Central memory CD8-positive, alpha-beta T cell (primary cell): ENCODE results near the gene CNNM4.

ENCODE experiments used
- ATAC-seq: fragments of 150-1000 bp; cut with Tn5 transposase; replicated peaks from 2 replicates; pipeline ENCODE4 v1.10.0; 2022; ENCODE audit warnings: mild to moderate bottlenecking, moderate FRiP score, moderate number of reproducible peaks; ENCODE audit not compliant: poor library complexity, severe bottlenecking; ENCODE audit errors: extremely low read depth
- DNase-seq, 2 donors: peaks; one replicate each; pipeline ENCODE4 v3.0.0; 2021; ENCODE audit warnings: low spot score in 2 of 2
- H3K27ac Mint-ChIP-seq: one replicate; pipeline ENCODE4 v1.8.0; 2022; ENCODE audit warnings: low read depth, mild to moderate bottlenecking, moderate library complexity, mixed read lengths
- H3K27me3 Mint-ChIP-seq: one replicate; pipeline ENCODE4 v1.8.0; 2022; ENCODE audit warnings: mixed read lengths
- H3K36me3 Mint-ChIP-seq: one replicate; pipeline ENCODE4 v1.8.0; 2022; ENCODE audit warnings: mild to moderate bottlenecking, moderate library complexity, mixed read lengths; ENCODE audit not compliant: insufficient read depth
- H3K4me1 Mint-ChIP-seq: one replicate; pipeline ENCODE4 v1.8.0; 2022; ENCODE audit warnings: mixed read lengths
- H3K4me3 Mint-ChIP-seq: one replicate; pipeline ENCODE4 v1.8.0; 2022; ENCODE audit warnings: mild to moderate bottlenecking, moderate library complexity, mixed read lengths
- H3K9me3 Mint-ChIP-seq: one replicate; pipeline ENCODE4 v1.8.0; 2022; ENCODE audit warnings: mixed read lengths

Gene CNNM4

DNA sequence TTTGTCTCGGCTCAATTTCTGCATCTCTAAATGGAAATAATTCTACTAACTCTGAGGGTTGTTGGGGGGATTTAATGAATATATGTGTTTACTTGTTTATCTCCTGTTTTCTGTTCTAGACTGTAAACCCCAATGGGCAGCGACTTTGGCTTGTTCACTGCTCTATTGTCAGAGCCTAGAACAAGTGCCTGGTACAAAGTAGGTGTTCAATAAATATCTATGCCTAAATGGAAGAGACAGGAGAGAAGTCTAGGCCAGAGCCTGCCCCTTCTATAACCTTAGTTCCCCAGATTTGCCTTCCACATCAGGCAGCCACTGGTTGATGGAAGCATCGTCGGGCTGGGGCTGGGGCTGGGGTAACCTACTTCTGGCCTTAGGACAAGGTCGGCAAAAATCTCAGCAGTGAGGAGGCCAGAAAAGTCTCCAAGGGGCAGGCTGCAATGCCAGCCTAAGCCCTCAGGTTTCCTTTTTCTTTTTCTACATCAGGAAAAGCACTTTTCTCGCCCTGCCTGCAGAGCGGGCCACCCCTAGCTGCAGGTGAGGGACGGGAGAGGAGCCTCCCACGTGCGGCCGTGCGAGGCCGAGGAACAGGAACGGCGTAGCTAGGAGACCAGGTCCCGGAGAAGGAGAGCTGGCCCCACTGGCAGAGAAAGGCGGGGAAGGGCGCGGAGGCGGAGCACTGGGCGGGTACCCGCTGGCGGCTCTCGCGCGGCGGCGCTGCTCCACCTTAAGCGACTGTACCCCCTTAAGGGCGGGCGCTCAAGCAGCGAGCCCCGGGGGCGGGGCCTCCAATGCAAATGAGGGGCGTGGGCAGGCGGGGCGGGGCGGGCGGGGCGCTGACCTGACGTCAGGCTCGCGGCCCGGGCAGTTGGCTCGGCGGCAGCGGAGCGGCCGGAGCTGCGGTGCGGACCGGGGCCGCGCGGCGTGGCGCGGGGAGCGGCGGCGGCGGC is at the start of gene CNNM4:
CNNM4 (plus strand) TSS at position 867 of the 950 bp plus-strand sequence. CDS start 98 bp downstream, outside the sequence.
- Mint-ChIP-seq H3K27me3 (no peaks in the 10 kb centered on the region), H3K4me1 (peaks cover 56% of the 10 kb centered on the region), H3K27ac (peak within 1 kb of the TSS; percentile 76), H3K9me3 (no peaks in the 10 kb centered on the region), H3K4me3 (peak within 1 kb of the TSS; percentile 82), H3K36me3 (peaks cover 3% of the 10 kb centered on the region)
- ATAC-seq: peak; percentile 97
- peak; percentile 75 to 82 for DNase-seq

- DNase-seq: no peak
- Mint-ChIP-seq H3K9me3 (no peaks in the 10 kb centered on the region), H3K27ac (no peak overlapping the region), H3K36me3 (peaks cover 28% of the 10 kb centered on the region), H3K27me3 (no peaks in the 10 kb centered on the region), H3K4me3 (no peak overlapping the region), H3K4me1 (no peaks in the 10 kb centered on the region)
- ATAC-seq: no peak
Measured at GRCh38 chr2:96710985-96711384, 49.7 kb upstream of the CNNM4 start.

DNA sequence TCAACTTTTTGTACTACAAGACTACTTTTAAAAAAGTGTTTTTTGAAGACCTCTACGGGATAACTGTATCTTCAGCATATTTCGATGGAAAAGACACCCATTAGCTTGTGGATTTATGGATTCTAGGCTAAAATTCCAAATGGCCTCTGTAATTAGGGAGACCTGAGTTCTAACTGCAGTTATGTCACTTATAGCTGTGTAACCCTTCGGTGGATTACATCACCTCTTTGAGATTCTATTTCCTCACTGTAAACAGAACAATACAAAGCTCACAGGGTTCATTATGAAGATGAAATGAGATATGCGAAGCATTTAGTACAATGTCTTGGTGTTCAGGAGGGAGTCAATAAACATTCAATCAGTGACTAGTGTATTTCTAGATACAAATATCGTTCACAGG is 45.0 kb upstream of the CNNM4 start:
- no peak overlapping the region for H3K27ac Mint-ChIP-seq

DNA sequence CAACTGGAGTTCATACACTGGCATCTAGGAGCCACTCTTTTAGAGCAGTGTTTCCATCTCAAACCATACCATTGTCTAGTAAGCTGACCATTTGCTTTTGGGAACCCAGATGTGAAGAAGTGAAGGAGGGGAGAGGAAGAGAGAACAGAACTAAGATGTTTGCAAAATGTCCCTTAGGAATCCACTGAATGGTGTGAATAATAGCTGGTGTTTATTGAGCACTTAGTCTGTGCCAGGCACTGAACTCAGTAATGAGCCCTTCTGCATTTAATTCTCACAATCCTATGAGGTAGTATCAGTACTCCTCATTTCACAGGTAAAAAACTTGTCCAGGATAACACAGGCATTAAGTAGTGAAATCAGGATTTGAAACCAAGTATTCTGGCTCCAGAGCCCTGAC is 44.3 kb upstream of the CNNM4 start:
- H3K4me1 Mint-ChIP-seq: peaks cover 5% of the 10 kb centered on the region
- ATAC-seq (no peak), DNase-seq (no peak)
- H3K4me3 Mint-ChIP-seq: no peak overlapping the region
- peaks cover 10% of the 10 kb centered on the region for H3K36me3 Mint-ChIP-seq
- H3K9me3 Mint-ChIP-seq: no peaks in the 10 kb centered on the region
- H3K27me3 Mint-ChIP-seq: no peaks in the 10 kb centered on the region
- peak overlapping the region; percentile 38 for H3K27ac Mint-ChIP-seq

More for the DNA sequence above, 45.0 kb upstream of the CNNM4 start:
- H3K4me3 Mint-ChIP-seq: no peak overlapping the region
- H3K36me3 Mint-ChIP-seq: peaks cover 10% of the 10 kb centered on the region
- H3K27me3 Mint-ChIP-seq: no peaks in the 10 kb centered on the region
- H3K9me3 Mint-ChIP-seq: no peaks in the 10 kb centered on the region
- ATAC-seq (no peak), DNase-seq (no peak)
- peaks cover 5% of the 10 kb centered on the region for H3K4me1 Mint-ChIP-seq

- H3K27me3 Mint-ChIP-seq: no peaks in the 10 kb centered on the region
- DNase-seq: no peak
- no peak overlapping the region for H3K27ac Mint-ChIP-seq
- H3K4me1 Mint-ChIP-seq: no peaks in the 10 kb centered on the region
- no peak overlapping the region for H3K4me3 Mint-ChIP-seq
- peaks cover 22% of the 10 kb centered on the region for H3K36me3 Mint-ChIP-seq
- ATAC-seq: no peak
- H3K9me3 Mint-ChIP-seq: no peaks in the 10 kb centered on the region
Measured at GRCh38 chr2:96726131-96726530, 34.6 kb upstream of the CNNM4 start.

DNA sequence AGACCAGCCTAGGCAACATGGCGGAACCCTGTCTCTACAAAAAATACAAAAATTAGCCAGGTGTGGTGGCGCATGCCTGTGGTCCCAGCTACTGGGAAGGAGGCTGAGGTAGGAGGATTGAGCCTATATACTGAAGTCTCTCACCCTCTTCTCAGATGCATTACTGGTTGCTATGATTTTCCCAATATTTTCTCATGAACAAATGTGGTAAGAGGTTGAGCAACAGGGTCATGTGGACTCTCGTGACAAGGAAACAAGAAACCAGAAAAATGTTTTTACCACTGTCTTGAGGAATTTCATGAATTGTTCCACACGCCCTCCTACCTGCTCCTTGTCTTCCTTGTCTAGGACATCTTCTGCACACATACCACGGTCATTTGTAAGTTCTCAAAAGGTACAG is 33.3 kb upstream of the CNNM4 start:
- no peaks in the 10 kb centered on the region for H3K9me3 Mint-ChIP-seq
- ATAC-seq (no peak), DNase-seq (no peak)
- H3K27me3 Mint-ChIP-seq: no peaks in the 10 kb centered on the region
- H3K36me3 Mint-ChIP-seq: peaks cover 26% of the 10 kb centered on the region
- no peak overlapping the region for H3K27ac Mint-ChIP-seq
- H3K4me1 Mint-ChIP-seq: no peaks in the 10 kb centered on the region
- H3K4me3 Mint-ChIP-seq: no peak overlapping the region

DNA sequence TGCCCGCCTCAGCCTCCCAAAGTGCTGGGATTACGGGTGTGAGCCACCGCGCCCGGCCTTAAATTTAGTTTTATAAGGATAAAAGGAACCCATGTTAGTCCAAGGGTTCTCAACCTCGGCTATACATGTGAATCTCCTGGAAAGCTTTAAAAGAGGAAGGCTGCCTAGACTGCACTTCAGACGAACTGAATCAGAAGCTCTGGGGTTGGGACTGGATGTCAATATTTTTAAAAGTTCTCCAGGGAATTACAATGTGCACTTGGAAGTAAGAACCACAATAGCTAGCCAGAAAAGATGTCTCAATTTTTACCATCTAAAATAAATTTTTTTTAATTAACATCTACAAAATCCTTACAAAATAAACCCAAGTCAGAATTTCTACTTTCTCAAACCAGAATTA is 31.0 kb upstream of the CNNM4 start:
- no peaks in the 10 kb centered on the region for H3K27me3 Mint-ChIP-seq
- H3K36me3 Mint-ChIP-seq: peaks cover 31% of the 10 kb centered on the region
- no peak for ATAC-seq
- H3K9me3 Mint-ChIP-seq: no peaks in the 10 kb centered on the region
- no peak overlapping the region for H3K27ac Mint-ChIP-seq
- DNase-seq: no peak
- peaks cover 4% of the 10 kb centered on the region for H3K4me1 Mint-ChIP-seq
- no peak overlapping the region for H3K4me3 Mint-ChIP-seq

GRCh38 chr2:96730212-96730611 is 30.5 kb upstream of the CNNM4 start:
- Mint-ChIP-seq H3K4me1 (peaks cover 8% of the 10 kb centered on the region), H3K27ac (no peak overlapping the region), H3K9me3 (no peaks in the 10 kb centered on the region), H3K27me3 (no peaks in the 10 kb centered on the region), H3K4me3 (no peak overlapping the region), H3K36me3 (peaks cover 33% of the 10 kb centered on the region)
- ATAC-seq: no peak
- DNase-seq: no peak

GRCh38 chr2:96733931-96734330 is 26.8 kb upstream of the CNNM4 start:
- Mint-ChIP-seq H3K27me3 (no peaks in the 10 kb centered on the region), H3K4me1 (peaks cover 20% of the 10 kb centered on the region), H3K36me3 (peaks cover 30% of the 10 kb centered on the region), H3K9me3 (no peaks in the 10 kb centered on the region), H3K4me3 (no peak overlapping the region), H3K27ac (no peak overlapping the region)
- no peak for ATAC-seq
- no peak for DNase-seq

- peaks cover 32% of the 10 kb centered on the region for H3K36me3 Mint-ChIP-seq
- no peak for DNase-seq
- no peaks in the 10 kb centered on the region for H3K9me3 Mint-ChIP-seq
- peaks cover 31% of the 10 kb centered on the region for H3K4me1 Mint-ChIP-seq
- H3K4me3 Mint-ChIP-seq: no peak overlapping the region
- H3K27me3 Mint-ChIP-seq: no peaks in the 10 kb centered on the region
- no peak overlapping the region for H3K27ac Mint-ChIP-seq
- ATAC-seq: no peak
Measured at GRCh38 chr2:96734880-96735583, 25.7 kb upstream of the CNNM4 start.

GRCh38 chr2:96737251-96737650 is 23.5 kb upstream of the CNNM4 start:
- Mint-ChIP-seq H3K4me3 (no peak overlapping the region), H3K27ac (no peak overlapping the region), H3K36me3 (peaks cover 18% of the 10 kb centered on the region), H3K4me1 (peaks cover 43% of the 10 kb centered on the region), H3K9me3 (no peaks in the 10 kb centered on the region), H3K27me3 (no peaks in the 10 kb centered on the region)
- DNase-seq: no peak
- ATAC-seq: no peak

GRCh38 chr2:96737831-96738230 is 22.9 kb upstream of the CNNM4 start:
- no peaks in the 10 kb centered on the region for H3K27me3 Mint-ChIP-seq
- H3K36me3 Mint-ChIP-seq: peaks cover 17% of the 10 kb centered on the region
- DNase-seq (no peak), ATAC-seq (no peak)
- H3K4me3 Mint-ChIP-seq: no peak overlapping the region
- peaks cover 43% of the 10 kb centered on the region for H3K4me1 Mint-ChIP-seq
- no peak overlapping the region for H3K27ac Mint-ChIP-seq
- H3K9me3 Mint-ChIP-seq: no peaks in the 10 kb centered on the region
